ENCODE results near the gene WDPCP.

GRCh38 chr2:63610525-63610924 is 22.2 kb upstream of the WDPCP start:
- TF ChIP-seq CTCF (conservative IDR thresholded peaks at IDR 0.05) = no peak
- no peak for TF ChIP-seq ZFX (IDR thresholded peaks at IDR 0.05)
